ENCODE measurements around the gene NLGN1.

GRCh38 chr3:173702561-173702960 is 305.0 kb downstream of the NLGN1 start:
- TF ChIP-seq CTCF (IDR thresholded peaks at IDR 0.05; ENCODE audit: poor library complexity) (no peak), EZH2 (IDR thresholded peaks at IDR 0.05; ENCODE audit: borderline replicate concordance) (no peak), EZH2phosphoT487 (IDR thresholded peaks at IDR 0.05; ENCODE audit: low read depth, severe bottlenecking, unreplicated experiment) (no peak)

Data from hepatocyte (in vitro differentiated cells).